ENCODE measurements around the gene SEMA3A.
"Not testable (repeated sequence)": the region's sequence is repeated elsewhere in the genome, so short reads cannot be mapped to it uniquely, and the experiment has no call there.

SEMA3A gene

DNA sequence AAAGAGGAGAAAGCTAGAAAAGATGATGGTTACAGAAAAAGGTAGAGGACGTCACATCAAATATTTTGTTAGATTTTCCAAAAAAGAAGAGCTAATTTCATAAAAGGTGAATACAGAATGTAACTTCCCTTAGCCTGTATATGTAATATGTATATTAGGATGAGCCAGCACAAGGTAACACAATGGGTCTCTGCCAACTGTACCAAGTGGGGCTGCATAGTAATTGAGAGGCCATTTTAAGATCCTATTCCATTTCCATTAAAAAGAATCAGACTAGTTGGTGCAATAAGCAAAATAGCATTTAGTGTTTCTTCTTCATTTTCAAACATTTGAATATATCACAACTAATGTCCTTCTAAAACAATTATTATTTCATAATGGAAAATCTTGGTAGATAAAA is 134.6 kb downstream of the SEMA3A start:
- no peak for DNase-seq (ENCODE audit: low spot score)

DNA sequence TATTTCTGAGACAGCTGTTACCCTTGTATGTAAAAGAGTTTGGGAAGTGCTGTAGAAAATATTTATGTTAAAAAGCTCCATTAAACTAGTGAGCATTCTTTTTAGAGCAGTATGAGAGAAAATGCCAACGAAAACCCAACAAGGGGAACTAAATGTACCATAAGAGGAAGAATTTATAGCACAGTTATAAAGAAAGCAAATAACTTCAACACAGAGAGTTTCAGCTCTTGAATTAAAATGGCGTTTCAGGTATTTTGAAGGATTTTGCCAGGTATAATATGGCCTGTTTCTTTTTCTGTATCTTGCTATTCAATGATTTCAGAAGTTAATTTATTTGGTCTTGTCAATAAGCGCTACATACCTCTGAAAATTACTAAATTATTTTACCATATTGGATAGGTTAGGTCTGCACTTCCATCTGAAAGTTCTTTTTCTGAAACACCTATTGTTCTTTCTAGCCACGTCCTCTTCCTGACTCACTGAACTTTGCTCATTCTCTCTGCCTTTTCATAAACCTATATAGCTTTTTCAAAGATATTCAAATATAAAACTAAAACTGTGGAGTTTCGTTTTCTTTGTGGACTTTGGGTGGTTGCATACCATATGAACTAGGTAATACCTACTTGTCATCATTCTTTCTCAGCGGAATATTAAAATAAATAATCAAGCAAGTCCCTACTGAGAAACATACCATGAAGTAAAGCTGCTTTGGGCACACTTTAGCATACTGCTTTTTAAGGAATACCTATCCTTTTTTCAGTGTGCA is 136.1 kb downstream of the SEMA3A start:
- DNase-seq (ENCODE audit: low spot score): no peak

DNA sequence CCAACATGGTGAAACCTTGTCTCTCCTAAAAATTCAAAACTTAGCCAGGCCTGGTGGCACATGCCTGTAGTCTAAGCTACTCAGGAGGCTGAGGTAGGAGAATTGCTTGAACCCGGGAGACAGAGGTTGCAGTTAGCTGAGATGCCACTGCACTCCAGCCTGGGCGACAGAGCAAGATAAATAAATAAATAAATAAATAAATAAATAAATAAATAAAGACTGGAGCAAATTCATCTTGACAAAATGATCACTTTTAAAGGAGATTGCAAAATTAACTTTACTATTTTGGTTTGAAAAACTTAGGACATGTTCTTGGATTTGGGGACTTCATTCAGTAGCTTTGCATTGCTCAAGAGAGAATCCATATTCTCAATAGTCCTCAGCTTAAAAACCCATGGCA is 137.0 kb downstream of the SEMA3A start:
- DNase-seq (ENCODE audit: low spot score): no peak

DNA sequence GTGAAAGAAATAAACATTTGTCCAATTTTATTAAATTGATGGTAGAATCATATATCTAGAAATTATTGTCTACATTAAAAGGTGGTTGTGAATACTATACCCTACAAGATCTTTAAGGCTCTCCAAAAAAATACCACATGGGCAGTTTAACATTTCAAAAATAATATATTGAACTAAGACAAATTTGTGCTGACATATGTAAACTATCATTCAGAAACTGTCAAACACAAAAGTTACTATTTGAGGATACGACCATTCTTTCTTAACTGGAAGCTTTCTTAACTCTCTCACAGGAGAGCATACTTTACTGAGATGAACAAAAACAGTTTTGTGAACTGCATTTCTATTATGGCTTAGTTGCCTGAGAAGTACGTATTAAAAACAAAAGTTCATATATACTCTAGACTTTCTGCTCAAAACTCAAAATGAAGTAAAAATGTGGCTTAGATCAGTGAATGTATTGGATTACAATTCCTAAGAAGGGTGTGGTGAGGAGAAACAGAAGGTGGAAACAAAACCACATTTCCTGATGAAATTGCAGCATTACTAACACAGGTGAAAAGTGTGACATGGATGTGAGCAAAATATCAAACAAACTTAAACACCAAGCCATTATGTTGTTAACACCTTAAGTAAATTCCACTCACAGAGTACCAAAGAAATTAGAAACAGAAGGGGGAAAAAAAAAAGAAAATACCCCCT is 138.5 kb downstream of the SEMA3A start:
- no peak for DNase-seq (ENCODE audit: low spot score)

DNA sequence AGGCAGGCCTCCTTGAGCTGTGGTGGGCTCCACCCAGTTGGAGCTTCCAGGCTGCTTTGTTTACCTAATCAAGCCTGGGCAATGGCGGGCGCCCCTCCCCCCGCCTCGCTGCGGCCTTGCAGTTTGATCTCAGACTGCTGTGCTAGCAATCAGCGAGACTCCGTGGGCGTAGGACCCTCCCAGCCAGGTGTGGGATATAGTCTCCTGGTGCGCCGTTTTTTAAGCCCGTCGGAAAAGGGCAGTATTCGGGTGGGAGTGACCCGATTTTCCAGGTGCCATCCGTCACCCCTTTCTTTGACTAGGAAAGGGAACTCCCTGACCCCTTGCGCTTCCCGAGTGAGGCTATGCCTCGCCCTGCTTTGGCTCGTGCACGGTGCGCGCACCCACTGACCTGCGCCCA is 139.4 kb downstream of the SEMA3A start:
- DNase-seq (ENCODE audit: low spot score): not testable (repeated sequence)

DNA sequence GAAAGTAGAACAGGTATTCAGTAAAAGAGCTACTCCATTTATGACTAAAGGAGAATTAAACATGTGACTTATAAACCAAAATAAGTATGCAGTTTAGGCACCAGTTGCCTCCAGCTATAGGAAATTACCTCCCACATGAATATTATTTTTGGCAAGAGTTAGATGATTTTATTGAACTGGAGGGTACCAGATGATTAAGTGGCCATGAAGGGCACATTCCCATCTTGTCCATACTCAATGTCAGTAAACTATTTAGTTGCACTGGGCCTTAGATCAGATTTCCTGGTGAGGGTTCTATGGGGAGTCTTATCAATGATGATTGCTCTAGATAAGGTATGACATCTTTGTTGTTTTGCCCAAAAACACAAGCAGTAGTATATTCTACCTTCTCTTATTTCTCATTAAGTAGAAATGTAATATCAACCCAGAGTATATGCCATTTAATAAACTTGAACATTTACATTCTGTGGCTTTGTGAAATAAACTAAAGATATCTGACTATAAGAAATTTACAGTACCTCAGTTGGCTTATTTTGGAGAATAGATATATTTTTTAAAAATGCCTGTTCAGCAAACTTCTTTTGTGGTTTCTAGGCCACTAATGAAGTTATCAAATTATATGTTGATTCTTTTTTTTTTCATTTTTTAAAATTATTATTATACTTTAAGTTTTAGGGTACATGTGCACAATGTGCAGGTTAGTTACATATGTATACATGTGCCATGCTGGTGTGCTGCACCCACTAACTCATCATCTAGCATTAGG is 145.3 kb downstream of the SEMA3A start:
- no peak for DNase-seq (ENCODE audit: low spot score)

DNA sequence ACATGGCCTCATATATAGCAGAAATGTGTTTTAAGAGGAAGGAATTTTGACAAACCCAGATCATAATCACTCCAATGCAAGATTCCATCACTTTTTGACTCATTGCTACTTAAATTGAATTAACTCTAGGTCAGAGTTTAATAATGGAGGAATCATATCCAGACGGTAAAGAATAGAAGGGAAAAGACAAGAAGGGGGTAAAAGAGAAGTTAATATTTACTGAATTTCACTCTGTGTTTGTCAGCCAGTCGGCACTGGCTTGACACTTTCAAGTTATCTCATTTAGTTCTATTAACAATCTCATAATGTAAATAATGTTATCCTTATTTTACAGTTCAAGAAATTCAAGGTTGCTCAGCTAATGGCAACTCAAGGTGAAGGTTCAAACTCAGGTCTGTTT is 147.5 kb downstream of the SEMA3A start:
- DNase-seq (ENCODE audit: low spot score): no peak

DNA sequence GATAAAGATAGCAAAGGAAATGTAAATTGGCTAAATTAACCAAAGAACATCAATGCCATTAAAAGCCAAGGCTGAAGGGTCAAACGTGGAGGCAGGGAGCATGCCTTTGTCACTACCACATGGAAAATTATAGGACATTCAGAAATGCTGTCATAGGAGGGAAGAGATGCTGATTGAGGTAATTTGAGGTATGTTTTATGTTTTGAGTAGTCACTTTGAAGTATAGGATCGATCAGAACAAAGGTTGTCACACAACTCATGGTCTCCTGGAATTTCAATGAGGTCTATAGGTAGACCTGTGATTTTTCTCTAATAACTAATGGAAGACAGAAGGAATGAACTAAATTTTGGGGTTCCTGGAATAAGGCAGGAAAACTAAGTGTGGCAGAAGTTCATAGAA is 149.8 kb downstream of the SEMA3A start:
- DNase-seq (ENCODE audit: low spot score): no peak

DNA sequence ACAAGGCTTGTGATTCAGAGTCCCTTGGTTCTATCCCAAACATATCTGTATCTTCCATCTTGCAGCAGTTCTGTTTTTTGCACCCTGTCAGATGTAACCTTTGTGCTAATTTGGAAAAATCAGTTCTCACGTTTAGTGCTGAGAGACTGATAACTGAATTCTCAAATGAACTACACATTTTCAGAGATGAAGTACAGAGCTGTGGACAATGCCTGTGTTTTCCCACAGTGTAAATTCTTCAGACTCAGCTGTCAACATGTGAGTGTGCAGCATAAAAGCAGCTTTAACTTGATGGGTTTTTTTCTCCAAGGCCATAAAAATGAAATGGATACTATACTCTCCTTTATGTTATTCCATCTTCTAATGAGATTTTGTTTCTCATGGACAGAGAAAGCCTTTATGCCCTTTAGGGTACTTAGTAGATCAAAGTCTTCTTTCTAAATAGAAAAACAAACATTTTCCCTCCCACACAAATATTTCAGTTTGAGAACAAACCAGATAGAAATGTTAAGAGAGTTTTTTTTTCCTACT is 150.9 kb downstream of the SEMA3A start:
- no peak for DNase-seq (ENCODE audit: low spot score)

DNA sequence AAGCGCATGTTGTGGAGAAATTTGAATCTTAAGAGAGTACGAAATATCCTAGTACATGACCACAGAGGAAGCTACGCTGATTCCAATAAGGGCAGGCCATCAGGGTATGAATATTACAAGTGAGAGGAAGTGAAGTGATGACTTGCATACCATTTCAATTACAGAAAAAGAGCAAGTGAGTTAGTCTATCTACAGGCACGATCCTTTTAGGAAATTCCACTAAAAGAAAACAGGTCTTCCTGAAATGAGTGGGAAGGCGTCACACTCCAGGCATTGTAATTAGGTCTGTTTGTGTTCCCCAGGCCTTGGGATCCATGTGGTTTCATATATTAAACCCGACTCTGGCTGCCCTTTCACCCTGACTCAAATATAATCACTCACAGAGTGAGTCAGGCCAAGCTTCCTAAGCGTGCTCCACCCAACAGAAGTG is 152.5 kb downstream of the SEMA3A start:
- no peak for DNase-seq (ENCODE audit: low spot score)

DNA sequence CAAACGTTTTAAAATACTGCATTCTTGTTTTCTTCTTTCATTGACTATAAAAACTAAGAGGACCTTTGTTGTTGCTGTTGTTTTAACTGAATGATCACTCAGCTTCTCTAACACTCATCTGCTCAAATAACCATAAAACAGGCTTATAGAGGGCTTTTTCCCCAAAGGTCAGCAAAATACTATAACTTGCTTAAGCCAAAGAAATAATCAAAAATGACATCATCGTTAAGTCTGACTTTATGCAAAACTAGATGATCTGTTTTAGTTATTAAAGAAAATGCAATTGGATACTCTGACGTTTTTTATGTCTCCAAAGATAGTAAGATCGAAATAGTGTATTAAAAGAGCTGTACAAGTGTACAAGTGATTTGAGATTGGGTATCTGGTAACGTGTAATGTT is 152.9 kb downstream of the SEMA3A start:
- no peak for DNase-seq (ENCODE audit: low spot score)

DNA sequence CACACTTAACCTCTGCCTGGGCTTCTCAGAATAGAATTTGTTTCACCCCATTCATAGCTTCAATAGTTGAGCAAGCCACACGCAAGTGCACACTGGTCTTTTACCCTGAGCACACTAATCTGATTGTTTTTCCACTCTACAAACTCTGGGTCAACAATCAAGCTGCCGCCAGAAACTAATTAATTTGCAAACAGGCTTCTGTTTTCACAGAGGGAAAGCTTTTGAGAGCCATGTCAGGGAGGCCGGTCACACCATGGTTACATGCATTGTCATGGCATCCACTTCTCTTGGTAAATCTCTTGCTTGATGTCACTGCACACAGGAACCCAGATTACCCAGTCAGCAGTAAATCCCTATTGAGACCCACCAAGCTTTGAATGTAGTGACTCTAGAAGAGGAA is 154.2 kb downstream of the SEMA3A start:
- DNase-seq (ENCODE audit: low spot score): no peak

DNA sequence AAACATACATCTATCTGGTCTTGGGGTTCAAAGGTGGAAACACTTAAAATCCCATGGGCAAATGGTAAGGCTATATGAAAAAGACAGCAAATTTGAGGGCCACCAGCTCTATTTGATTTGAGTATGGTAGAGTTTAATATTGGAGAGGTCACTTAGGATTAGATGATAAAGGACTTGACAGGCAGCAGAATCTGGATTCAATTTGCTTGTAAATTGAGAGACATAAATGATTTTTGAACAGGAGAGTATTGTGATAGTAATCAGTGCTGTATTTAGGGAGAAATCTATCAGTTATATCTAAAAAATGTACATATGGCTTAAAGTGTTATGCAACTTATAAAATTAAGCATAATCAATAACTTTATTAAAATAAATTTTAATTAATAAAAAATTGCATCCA is 155.2 kb downstream of the SEMA3A start:
- no peak for DNase-seq (ENCODE audit: low spot score)

DNA sequence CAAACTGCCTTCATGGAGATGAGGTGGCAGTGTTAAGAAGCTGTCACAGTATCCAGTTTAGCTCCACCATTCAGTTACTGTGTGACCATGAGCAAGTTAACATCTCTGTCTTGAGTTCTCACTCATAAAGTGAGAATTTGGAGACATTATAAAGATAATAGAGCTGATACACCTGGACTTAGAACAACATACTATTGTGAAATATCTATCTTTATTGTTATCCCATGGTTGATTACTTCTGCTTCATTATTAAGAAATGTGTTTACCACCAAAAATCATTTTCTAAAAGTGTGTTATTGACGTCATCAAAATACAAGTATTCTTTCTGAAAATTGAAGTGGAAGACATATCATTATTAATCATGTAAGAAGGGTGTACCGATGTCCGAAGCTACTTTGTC is 166.9 kb downstream of the SEMA3A start:
- no peak for DNase-seq (ENCODE audit: low spot score)

DNA sequence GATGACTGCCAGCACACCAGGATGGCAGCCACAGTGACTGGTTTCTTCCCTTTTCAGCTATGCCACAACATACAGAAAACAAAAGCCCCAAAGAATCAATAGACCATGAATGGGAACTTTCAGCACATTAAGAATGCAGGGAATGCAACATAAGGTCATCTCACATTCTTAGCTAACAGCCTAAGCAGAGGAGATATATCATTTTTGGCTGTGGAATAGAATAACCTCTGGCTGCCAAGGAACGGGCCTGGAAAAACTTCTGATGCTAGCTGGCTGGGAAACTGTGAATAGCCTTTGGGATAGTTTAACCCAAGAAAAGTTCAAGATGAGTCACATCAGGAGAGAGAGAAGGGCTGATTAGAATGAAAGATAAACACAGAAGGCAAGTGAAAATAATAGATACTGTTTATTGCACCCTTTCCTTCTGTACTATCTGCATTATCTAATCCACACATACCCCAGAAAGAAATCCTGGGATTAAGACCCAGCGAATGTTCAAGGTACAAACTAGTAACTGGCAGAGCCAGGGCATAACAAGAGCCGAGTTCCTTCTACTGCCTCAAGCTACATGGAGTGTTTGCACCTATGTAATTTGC is 169.2 kb downstream of the SEMA3A start:
- DNase-seq (ENCODE audit: low spot score): no peak

DNA sequence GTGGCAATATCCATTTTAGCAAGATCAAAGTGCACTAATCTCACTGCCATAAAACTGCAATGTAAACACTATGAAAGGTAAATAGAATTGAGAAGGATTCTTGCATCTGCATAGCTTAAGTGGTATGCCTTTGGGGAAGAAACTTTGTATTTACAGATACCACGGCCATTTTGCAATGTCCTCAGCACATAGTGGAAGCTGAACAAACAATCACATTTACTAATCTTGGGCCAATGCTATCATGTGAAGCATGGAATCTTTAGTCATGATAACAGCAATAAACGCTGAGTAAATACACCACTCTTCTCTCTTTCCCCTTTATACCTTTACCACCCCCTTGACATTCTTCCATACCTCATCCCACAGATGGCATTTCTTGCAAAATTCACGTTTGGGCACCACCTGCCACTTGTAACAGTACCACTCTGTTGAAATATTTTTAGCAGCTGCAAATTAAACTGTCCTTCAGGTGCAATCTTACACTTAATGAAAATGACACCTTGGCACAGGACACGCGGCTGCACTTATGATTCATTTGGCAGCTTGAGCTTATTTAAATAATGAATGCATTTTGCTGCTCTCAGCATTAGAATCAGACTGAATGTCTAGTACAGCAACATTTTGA is 171.8 kb downstream of the SEMA3A start:
- DNase-seq (ENCODE audit: low spot score): no peak

DNA sequence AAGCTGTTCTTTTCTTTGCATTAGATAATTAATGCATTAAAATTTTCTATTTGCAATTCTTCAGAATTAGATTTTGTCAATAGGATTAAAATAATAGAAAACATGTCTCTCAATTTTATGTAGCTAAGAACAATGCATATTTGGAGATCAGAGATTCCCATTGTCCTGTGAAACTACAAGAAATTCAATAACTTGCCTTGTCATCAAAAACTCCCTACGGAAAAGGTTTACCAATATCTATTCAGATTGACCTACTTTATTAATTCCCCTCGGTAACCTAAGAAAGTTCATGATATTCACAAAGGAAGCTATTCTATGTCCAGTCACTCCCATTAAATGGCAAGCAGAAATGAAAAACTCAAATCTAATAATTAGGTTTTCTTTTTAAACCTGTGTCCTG is 172.6 kb downstream of the SEMA3A start:
- DNase-seq (ENCODE audit: low spot score): no peak

DNA sequence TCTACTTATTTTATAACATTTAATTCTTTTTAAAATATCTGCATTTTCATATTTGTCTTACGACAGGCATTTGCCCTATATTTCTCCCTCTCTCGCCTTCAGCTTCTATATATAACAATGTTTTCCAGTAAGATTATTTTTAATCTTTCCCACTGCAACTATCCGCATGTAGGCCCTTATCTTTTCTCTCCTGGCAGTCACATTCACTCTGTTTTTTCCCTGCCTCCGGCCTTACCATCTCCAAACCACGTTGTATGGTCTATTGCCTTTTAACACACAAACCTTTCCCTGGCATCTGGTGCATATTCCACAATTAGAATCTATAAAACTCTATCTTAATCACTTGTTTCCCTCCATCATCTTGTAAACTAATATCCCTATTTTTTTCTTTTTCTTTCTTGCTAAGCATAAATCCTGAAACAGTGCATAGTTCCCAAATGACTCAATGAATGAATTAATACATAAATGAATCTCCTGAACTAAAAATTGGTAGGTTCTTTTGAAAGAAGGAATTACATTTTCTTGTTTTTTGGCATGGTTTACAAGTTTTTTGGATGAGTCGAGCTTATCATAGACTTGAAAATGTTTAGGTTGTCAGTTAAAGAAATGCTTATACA is 173.2 kb downstream of the SEMA3A start:
- DNase-seq (ENCODE audit: low spot score): no peak

DNA sequence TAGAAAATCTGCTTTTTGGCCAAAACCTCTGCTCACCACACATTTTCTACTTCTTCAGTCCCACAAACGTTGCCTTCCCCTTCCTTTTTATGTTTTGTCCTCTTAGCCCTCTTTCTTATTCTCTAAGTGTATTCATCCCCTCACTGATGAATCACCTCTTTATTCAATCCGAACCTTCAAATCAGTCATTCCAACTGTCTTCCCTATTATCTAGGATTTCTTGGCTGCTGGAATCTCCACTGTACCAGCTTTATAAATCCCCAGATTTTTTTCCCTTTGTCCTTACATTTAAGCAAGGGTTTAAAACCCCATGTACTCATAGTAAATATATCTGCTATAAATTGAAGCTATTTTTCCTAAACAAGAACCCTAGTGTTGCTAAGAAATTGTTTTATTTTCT is 176.9 kb downstream of the SEMA3A start:
- no peak for DNase-seq (ENCODE audit: low spot score)

DNA sequence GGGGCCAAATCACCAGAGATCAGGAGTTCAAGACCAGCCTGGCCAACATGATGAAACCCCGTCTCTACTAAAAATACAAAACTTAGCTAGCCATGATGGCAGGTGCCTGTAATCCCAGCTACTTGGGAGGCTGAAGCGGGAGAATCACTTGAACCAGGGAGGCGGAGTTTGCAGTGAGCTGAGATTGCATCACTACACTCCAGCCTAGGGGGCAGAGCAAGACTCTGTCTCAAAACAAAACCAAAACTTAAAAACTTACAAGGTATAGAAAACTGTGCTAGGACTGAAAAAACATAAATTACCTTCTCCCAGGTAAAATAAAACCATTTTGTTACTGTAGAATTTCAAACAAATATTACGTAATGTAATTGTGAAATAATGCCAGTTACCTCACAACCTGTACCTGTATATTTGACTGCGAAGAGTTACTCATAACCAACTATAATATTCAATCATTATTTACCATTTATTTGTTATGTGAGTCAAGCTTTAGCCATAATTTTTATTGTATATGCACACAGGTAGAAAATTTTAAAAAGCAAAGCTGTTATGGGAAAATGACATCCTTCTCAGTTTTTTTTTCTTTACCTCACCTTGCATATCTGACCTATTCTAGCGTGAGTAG is 180.9 kb downstream of the SEMA3A start:
- DNase-seq (ENCODE audit: low spot score): no peak

DNA sequence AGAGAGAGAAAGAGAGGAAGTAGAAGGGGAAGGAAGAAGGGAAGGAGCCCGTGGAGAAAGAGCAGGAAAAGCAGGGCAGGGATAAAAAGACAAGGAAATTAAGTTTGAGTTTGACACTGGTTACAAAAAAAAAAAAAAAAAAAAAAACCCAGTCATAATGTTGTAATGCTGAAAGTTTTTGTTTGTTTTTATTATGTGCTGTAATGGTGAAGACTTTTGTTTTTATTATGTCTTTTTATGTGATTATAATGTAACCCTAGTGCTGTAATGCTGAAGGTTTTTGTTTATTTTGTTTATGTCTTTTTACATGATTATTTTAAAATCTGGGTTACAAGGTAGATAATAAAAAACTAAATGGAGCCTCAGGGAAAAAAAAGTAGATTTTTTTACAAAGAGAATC is 184.8 kb downstream of the SEMA3A start:
- no peak for DNase-seq (ENCODE audit: low spot score)

All from hematopoietic multipotent progenitor cell treated with erythropoietin and hydrocortisone succinate and interleukin-3 and kit ligand, for 15 days (in vitro differentiated cells).